Measurements from ENCODE around the gene YKT6. TPM values are rescaled to one million over a fixed set of nuclear protein-coding genes. Genes with fewer than 3 reads are reported as not detected.

Gene YKT6
- total RNA-seq, 1 donor from 2014 or later: 82.5 TPM

GRCh38 chr7:44220358-44221112, 19.8 kb downstream of the YKT6 start:
- no peaks in the 10 kb centered on the region for H3K9me3 Mint-ChIP-seq (ENCODE audit: low read depth)
- DNase-seq (ENCODE audit: low spot score, unreplicated experiment): no peak
- H3K4me3 Mint-ChIP-seq (ENCODE audit: low read depth): no peak overlapping the region

GRCh38 chr7:44221231-44221791, 20.5 kb downstream of the YKT6 start:
- Mint-ChIP-seq H3K4me1 (ENCODE audit: low read depth) (peaks cover 3% of the 10 kb centered on the region), H3K4me3 (ENCODE audit: low read depth) (no peak overlapping the region)
- no peak for DNase-seq (ENCODE audit: low spot score, unreplicated experiment)

More at GRCh38 chr7:44220358-44221112, 19.8 kb downstream of the YKT6 start:
- no peaks in the 10 kb centered on the region for H3K36me3 Mint-ChIP-seq (ENCODE audit: insufficient read depth)
- peaks cover 3% of the 10 kb centered on the region for H3K4me1 Mint-ChIP-seq (ENCODE audit: low read depth)
- no peak for TF ChIP-seq CTCF (IDR thresholded peaks at IDR 0.05; ENCODE audit: unreplicated experiment)
- peaks cover 9% of the 10 kb centered on the region for H3K27me3 Mint-ChIP-seq
- no peak overlapping the region for H3K27ac Mint-ChIP-seq

GRCh38 chr7:44222074-44222473, 21.3 kb downstream of the YKT6 start:
- DNase-seq (ENCODE audit: low spot score, unreplicated experiment): no peak
- Mint-ChIP-seq H3K9me3 (ENCODE audit: low read depth) (no peaks in the 10 kb centered on the region), H3K4me1 (ENCODE audit: low read depth) (peaks cover 3% of the 10 kb centered on the region), H3K4me3 (ENCODE audit: low read depth) (no peak overlapping the region), H3K27me3 (peaks cover 13% of the 10 kb centered on the region), H3K36me3 (ENCODE audit: insufficient read depth) (no peaks in the 10 kb centered on the region), H3K27ac (no peak overlapping the region)
- TF ChIP-seq CTCF (IDR thresholded peaks at IDR 0.05; ENCODE audit: unreplicated experiment): no peak

More at GRCh38 chr7:44221231-44221791, 20.5 kb downstream of the YKT6 start:
- H3K27me3 Mint-ChIP-seq: peaks cover 13% of the 10 kb centered on the region
- no peak overlapping the region for H3K27ac Mint-ChIP-seq
- no peaks in the 10 kb centered on the region for H3K36me3 Mint-ChIP-seq (ENCODE audit: insufficient read depth)
- no peaks in the 10 kb centered on the region for H3K9me3 Mint-ChIP-seq (ENCODE audit: low read depth)
- peak; percentile 11 for TF ChIP-seq CTCF (IDR thresholded peaks at IDR 0.05; ENCODE audit: unreplicated experiment)

GRCh38 chr7:44222776-44223261, 22.0 kb downstream of the YKT6 start:
- Mint-ChIP-seq H3K27me3 (peaks cover 13% of the 10 kb centered on the region), H3K4me3 (ENCODE audit: low read depth) (no peak overlapping the region), H3K36me3 (ENCODE audit: insufficient read depth) (no peaks in the 10 kb centered on the region), H3K27ac (no peak overlapping the region), H3K4me1 (ENCODE audit: low read depth) (peaks cover 3% of the 10 kb centered on the region), H3K9me3 (ENCODE audit: low read depth) (no peaks in the 10 kb centered on the region)
- TF ChIP-seq CTCF (IDR thresholded peaks at IDR 0.05; ENCODE audit: unreplicated experiment): no peak
- no peak for DNase-seq (ENCODE audit: low spot score, unreplicated experiment)

GRCh38 chr7:44223362-44224079, 22.7 kb downstream of the YKT6 start:
- Mint-ChIP-seq H3K9me3 (ENCODE audit: low read depth) (no peaks in the 10 kb centered on the region), H3K36me3 (ENCODE audit: insufficient read depth) (no peaks in the 10 kb centered on the region), H3K4me3 (ENCODE audit: low read depth) (no peak overlapping the region), H3K4me1 (ENCODE audit: low read depth) (no peaks in the 10 kb centered on the region), H3K27me3 (peaks cover 13% of the 10 kb centered on the region), H3K27ac (no peak overlapping the region)
- no peak for TF ChIP-seq CTCF (IDR thresholded peaks at IDR 0.05; ENCODE audit: unreplicated experiment)
- DNase-seq (ENCODE audit: low spot score, unreplicated experiment): no peak

Data from progenitor cell of endocrine pancreas (in vitro differentiated cells).